NCI-H1417 (cell line): Measurements from ENCODE around the gene GJD3.
A peak's percentile ranks its signal among the peaks of the same experiment; 100 is the strongest.

Source experiments
- DNase-seq, 3 experiments: peaks; one replicate each; lab custom pipeline; 2025; lab: John Stamatoyannopoulos, UW

The GJD3 gene

DNA sequence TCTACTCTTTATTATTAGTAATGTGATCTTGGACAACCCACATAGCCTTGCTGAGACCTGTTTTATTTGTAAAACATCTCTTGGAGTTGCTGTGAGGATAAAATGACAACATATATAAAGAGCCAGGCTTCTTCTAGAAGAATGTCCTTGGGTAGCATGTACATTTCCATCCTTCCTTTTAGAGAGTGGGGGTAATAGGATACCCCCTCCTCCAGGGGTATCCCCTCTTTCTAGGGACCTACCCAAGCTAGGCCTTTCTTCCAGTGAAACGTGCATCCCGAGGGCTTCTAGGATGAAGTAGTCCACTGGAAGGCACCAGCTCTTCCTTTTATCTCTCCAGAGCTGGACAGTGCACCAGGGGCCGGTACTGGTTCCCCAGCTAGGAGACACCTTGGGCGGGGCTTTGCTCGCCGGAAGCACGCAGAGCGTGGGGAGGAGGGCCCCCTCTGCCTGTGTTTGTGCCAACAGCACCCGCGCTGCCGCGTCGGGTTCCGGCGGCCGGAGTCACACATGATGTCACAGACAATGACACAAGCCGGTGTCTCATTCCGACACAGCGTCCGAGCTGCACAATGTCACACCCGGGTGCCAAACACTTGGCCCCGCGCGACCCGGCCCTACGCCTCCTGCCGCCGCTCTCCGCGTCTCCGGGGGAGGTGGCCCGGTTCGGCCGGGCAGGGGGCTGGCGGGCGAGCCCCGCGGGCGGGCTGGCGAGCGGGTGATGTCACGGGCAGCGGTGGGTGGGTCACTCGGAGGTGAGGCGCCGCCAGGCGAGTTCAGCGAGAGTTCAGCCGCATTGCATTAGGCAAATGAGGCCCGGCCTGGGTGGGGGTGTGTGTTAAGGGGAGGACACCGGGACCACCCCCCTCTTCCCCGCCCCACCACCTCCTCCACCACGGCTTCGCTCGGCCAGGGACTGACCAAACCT is 23.4 kb downstream of the GJD3 start:
- peak; percentile 42 to 86 (median 84) for DNase-seq

DNA sequence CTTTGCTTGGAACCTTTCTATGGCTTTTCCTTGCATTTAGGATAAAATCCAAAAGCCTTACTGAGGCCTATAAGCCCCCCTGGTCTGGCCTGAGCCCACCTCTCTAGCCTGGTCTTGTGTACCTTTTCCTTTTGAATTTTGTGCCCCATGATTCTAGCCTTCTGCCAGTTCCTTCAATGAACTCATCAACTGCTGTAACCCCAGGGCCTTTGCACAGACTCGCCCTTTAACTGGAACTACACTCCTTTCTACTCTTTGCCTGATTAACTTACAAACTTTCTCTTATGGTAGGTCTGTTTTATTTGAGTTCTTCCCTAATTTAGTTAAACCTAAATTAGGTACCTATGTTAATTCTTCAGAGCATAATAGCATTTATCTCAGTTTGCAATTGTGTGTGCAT is 24.2 kb downstream of the GJD3 start:
- no peak for DNase-seq

DNA sequence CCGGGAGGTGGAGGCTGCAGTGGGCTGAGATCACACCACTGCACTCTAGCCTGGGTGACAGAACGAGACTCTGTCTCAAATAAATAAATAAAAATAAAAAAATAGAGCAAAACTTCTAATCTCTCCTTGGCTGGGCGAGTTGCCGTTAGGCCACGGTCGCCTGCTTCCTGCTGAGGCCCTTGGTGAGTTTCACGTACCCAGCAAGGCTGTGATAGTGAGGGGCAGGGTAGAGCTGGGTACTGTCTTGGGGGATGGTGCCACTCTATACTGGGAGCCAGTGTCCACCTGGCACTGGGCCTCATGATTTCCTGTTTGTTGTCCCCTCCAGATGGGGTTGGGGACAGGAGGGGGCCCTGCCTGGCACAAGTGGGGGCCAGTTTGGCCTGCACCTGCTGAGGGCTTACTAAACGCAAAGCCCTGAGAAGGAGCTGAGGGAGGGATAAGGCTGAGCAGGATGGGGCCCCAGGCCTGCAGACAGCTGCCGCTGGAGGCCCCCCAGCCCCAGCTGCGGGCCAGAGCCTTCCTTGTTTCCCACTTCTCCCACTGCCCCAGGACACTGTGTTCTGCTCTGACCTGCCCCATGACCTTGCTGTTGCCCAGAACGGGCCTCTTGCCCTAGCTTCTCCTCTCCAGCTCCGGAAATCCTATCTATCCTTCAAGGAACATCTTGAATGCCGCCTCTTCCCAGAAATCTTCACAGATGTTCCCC is 25.4 kb downstream of the GJD3 start:
- peak in 1 of 3 experiments; percentile 5 for DNase-seq

DNA sequence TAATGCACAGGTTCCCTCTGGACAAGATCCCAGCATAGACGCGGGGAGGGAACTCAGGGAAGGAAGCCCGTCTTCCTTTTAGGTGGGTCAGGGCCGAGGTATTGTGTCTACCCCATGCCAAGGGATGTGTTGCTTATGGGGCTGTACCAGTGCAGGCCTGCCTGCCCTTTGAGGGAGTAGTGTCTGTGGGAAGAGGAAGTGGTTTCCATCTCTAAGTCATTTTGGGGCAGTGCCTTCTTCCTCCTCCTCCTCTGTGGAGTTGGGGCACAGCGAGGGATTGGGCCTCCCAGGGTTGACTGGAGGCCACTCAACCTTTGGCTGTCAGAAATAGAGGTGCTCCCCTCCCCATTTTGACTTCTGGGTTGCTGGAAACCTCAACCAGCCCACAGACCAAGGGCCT is 26.5 kb downstream of the GJD3 start:
- DNase-seq, result no peak

DNA sequence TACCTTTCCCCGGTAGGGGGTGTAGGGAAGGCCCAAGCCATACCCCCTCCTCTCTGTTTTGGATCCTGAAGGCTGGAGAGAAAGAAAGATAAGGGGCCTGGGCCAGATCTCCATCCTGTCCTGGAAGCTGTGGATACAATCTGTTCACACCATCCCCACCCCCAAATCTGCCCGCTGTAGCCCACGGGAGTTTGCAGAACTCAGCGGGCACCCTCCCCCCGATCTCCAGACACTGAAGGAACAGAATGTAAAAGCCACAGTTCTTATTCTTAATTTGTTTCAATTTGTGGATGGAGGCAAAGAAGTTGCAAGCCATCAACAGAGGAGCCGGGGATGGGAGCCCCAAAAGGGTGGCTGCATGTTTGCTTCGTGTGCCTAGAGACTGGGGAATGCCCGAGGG is 27.2 kb downstream of the GJD3 start:
- DNase-seq, result no peak

DNA sequence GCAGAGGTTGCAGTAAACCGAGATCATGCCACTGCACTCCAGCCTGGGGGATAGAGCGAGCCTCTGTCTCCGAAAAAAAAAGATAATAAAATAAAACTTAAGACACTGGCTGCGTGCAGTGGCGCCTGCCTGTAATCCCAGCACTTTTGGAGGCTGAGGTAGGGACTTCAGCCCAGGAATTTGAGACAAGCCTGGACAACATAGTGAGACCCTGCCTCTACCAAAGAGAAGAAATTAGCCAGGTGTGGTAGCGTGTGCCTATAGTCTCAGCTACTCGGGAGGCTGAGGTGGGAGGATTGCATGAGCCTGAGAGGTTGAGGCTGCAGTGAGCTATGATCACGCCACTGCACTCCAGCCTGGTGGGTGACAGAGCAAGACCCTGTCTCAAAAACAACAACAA is 28.9 kb downstream of the GJD3 start:
- DNase-seq, result no peak

DNA sequence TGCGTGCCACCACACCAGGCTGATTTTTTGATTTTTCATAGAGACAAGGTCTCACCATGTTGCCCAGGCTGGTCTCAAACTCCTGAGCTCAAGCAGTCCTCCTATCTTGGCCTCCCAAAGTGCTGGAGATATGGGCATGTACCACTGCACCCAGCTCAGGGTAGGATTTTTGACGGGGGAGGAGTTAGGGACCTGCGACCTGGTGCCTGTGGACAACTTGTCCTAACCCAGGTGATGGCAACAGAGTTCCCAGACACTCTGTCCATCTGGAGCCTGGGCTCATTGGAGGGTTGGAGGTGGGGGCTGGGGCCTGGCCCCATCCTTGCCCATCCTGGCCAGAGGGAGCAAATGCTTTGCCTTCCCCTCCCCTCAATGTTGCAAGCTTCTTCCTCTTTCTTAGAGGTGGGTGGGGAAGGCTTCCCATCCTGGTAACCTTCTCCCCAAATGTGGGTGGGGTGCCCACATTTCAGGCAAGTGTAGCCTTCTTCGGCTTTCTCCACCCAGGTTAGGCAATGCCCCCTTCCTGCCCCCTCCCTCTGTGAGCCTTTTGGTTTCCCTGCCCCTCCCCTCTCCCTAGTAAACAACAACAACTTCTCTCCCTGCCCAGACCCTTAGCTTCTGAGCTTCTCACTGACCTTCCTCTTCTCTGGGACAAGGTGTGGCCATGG is 30.6 kb downstream of the GJD3 start:
- no peak for DNase-seq

DNA sequence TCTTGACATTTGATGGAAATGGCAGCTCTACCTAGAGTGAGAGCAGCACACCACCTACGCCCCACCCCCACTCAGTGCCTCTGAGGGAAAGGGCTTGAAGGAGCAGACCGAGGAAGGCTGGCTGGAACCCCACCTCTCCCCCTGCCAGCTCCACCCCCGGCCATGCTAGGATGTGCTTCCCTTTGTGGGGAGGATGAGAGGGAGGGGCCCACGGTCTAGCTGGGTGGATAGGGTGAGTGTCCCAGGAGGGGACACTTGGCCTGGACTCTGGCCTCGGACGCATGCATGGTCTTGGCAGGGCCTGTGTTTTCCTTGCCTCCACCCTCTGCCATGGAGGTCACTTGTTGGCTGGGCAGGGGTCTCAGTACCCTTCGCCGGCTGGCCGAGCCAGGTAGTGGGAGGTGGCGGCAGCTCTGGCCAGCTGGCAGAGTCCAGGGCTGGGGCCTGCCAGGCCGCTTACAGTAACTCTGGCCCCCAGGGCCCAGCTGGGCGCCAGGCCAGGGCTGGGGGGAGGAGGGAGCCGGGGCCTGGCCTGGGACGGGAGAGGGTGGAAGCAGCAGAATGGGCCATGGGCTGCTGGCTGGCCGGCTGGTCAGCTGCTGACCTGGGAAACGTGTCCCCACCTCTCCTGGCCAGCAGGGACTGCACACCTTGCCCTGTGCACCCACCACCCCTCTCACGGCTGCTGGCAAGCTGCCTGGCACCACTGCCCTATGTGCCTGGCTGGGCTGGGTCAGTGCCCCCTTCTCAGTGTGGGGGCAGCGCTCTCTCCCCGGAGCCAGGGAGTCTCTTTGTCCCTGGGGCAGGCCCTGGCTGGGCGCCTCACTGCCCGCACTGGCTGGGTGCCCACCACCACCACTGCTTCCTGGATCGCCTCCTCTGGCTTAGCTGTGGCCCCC is 32.5 kb downstream of the GJD3 start:
- peak; percentile 12 to 62 (median 38) for DNase-seq

DNA sequence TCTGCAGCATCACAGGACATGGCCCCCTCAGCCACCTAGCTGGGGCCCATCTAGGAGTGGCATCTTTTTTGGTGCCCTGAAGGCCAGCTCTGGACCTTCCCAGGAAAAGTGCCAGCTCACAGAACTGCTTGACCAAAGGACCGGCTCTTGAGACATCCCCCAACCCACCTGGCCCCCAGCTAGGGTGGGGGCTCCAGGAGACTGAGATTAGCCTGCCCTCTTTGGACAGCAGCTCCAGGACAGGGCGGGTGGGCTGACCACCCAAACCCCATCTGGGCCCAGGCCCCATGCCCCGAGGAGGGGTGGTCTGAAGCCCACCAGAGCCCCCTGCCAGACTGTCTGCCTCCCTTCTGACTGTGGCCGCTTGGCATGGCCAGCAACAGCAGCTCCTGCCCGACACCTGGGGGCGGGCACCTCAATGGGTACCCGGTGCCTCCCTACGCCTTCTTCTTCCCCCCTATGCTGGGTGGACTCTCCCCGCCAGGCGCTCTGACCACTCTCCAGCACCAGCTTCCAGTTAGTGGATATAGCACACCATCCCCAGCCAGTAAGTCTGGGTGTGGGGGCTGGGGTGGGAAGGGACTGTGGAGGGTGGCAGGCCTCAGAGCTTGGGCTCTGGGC is 33.6 kb downstream of the GJD3 start:
- DNase-seq, result no peak

DNA sequence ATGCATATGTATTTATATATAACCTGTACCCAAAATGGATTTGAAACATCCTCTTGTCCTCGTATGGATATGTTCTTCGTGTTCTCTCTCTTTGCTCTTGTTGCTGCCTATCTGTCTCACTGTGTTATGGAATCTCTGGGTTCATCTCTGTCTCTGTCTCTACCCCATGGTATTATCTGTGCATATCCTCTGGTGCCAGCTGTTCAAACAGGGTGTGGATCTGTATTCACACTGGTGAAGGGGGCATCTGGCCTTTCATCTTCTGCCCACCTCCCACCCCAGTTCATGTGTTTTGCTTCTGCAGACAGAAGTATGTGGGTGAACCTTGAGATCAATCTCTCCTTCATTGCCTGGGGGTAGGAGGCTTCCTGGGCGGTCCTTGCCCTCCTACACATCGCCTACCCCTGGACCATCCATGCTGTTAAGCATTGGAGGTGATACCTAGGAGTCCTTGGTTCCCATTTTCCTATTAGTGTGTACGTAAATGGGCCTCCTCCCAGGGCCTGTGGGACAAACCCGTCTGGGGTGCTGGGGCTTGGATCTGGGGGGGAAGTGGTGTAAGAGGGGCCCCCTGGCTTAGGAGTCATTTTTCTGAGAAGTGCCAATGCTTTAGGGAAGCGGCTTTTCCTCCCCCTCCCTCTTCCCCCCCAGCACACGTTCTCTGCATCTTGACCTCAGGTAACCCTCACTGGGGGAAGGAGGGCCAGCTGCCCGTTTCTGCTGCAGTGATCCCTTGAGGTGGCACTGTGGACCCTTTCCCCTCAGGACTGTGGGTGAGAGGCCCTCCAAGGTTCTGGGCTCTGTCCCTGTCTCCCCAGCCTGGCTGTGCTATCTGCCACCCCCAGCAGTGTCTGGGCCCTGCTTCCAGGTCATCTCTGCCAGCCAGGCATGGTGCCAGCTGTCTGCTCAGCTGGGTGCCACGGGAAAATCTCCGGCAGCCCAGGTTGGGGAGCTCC is 34.4 kb downstream of the GJD3 start:
- DNase-seq, result peak in 2 of 3 experiments; percentile 63 to 78

DNA sequence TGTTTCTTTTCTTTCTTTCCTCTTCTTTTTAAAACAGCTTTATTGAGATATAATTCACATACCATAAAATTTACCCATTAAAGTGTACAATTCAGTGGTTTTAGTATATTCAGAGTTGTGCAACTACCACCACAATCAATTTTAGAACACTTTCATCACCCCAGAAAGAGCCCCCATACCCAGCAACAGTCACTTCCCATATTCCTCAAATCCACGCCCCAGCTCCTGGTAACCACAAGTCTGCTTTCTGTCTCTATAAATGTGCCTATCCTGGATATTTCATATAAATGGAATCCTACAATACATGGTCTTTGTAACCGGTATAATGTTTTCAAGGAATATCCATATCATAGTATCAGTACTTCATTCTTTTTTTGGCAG is 36.2 kb downstream of the GJD3 start:
- no peak for DNase-seq

DNA sequence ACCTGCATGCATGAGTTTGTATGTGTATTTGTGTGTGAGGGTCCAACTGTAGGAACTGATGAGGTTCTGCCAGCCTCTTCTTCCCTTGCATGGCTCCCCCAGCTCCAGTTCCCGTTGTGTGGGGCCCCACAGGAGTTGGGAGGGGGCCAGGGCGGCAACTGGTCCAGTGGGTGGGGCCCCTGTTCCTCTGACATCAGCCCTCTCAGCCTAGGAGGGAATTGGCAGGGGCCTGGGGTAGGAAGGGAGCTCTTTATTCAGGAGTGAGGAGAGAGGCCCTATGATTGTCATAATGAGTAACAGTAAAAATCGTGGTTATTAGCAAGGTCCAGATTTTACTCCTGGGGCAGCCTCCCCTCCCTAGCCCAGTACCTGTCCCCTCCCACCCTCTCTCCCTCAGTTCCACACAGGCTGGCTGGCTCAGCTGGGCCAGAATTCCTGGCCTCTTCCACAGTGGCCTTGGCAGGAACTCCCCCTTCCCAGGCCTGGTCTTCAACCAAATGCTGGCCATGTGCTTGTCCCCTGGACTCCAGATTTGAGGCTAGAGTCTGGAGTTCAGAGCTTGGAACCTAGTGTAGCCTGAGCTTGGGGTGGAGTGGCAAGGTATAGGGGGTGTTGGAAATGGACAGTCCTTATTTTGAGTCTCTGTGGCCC is 36.7 kb downstream of the GJD3 start:
- DNase-seq, result no peak

DNA sequence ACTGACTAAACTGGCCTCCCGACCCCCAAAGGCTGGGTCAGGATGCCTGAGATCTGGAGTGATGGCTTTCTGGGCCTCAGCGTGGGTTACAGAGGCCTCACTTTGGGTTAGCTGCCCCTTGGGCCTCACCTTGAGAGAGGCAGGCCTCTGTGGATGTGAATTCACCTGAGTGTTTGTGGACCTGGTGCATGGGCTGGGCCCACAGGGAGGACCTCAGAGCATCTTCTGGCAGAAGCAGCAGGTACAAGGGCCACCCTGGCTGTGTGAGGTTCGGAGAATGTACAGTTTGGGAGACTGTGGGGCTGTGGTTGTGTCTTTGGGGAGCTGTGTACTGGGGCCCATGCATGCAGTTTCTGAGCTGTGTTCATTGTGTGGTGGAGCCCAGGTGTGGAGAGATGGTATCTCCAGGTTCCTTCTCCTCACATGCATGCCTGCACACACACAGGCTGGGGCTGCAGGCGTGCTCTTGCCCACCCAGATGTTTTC is 37.2 kb downstream of the GJD3 start:
- DNase-seq, result no peak

DNA sequence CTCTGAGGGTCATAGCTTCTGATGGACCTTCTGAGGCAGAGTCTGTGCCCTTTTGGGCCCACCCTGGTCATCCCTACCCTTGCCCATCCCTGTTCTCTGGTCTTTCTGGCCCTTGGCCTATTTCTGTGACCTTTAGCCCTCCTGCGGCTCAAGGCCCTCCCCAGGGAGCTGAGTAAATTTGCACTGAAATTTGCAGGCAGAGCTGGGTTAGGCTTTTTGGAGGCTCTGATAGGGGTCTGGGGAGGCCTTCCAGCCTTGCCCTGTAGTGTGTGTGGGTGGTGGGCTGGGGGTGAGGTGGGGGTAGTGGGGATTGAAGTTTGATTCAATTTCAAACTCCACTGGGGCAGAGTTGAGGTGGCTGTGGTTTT is 37.7 kb downstream of the GJD3 start:
- no peak for DNase-seq

DNA sequence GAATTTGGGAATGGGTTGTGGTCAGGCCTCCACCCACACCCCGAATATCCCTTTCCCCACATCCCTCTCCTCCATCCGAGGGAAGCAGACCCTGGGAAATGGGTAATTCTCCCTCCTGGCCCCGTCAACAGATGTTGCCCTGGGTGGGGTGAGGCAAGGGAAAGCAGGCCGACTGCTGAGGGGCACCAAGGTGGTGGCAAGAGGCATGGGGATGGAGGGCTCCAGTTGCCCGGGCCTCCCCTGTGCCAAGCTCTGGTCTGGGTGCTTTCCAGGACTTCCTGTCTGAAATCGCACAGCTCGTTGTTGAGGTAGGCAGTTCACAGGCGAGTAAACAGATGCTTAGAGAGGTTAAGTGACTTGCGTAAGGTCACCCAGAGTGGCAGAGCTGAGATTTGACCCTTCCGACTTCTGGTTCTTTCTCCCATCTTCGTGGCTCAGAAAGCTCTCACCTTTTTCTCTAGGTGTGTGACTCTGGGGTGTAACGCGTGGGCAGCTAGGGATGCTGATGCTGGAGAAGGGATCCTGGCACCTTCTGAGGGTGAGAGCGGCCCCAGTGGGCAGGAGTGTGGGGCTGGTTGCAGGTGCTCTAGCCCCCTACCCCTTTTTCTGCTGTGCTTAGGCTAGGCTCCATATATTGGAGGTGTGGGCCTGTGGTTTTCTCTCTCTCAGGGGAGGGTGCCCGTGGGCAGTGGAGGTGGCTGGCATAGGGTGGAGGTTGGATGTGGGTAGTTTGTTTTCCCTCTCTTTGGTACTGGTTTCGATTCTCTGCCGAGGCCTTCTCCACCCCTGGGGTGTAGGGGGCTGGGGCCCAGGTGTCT is 38.3 kb downstream of the GJD3 start:
- DNase-seq, result no peak

DNA sequence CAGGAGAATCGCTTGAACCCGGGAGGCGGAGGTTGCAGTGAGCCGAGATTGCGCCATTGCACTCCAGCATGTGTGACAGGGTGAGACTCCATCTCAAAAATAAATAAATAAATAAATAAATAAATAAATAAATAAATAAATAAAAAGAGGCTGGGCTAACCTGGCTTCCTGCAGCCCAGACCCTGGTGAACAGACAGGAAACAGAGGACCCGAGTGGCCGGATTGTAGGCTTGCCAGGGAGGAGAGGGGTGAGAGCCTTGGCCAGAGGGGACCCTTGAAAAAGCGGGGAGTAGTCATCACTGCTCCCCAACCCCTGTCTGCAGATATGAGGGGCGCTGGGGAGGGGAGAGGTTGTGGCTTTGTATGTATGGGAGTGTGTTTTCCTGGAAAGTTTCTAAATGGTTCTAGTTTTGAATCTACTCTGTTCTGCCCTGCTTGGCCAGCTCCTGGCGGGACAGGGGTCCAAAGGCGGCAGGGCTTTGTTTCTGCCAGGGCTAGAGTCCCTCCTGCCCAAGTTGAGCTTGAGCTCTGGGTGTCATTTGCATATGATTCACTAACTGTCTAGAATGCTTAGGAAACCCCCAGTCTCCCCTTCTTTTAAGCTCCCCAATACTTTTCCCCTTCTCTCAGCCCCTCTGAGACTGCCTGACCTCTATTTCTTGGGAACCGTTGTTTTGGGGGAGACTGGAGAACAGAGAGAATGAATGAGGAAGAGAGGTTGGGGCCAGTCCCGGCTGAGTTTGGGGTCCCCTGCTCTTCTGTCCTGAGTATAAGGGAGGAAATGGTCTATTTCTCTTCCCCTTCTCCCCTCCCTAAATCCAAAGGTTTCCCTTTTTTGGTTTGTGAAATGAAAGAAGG is 39.2 kb downstream of the GJD3 start:
- DNase-seq, result no peak
